ENCODE measurements around the gene HBS1L. TPM values are rescaled to one million over a fixed set of nuclear protein-coding genes. Genes with fewer than 3 reads are reported as not detected.

HBS1L gene
- total and polyA plus RNA-seq, 4 donors, result 32.7 to 89.0 (median 52.2) TPM

DNA sequence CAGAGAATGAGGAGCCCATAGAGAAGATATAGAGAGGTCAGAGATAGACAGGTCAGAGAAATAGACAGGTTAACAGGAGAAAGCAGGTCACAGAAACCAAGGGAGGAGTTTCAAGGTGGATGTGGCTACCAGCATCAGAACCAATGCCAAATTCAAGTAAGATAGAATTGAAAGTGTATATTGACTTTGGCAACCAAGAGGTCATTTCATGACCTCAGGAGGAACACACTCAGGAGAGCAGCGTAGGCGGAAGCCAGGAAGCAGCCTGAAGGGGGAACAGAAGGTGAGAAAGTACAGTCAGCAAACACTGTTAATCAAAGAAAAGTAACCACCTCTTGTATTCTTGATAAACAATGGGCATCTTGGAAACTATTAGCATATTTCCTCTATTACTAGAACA lies 70.8 kb downstream of the HBS1L start:
- 40% methylated on average over 2 of the region's 2 CpGs for WGBS

More for the DNA sequence above, 70.8 kb downstream of the HBS1L start:
- Histone ChIP-seq H3K4me1 (ENCODE audit: control insufficient read depth in 4 of 4, insufficient read depth in 4 of 4, low read length in 3 of 4) (peaks cover 5 to 13% (median 8%) of the 10 kb centered on the region in 4 donors), H3K27ac (ENCODE audit: low read depth in 1 of 2, low read length in 2 of 2) (no peak overlapping the region), H3K36me3 (ENCODE audit: control insufficient read depth in 4 of 4, insufficient read depth in 3 of 4, low read depth in 1 of 4, low read length in 3 of 4) (peaks cover 0 to 11% (median 6%) of the 10 kb centered on the region in 4 donors), H3K9ac (ENCODE audit: low read depth in 1 of 2, low read length in 2 of 2) (no peak overlapping the region), H3K4me3 (ENCODE audit: low read depth in 1 of 3, low read length in 3 of 3) (no peak overlapping the region), H3K27me3 (ENCODE audit: control insufficient read depth in 4 of 4, insufficient read depth in 4 of 4, low read length in 3 of 4) (no peaks in the 10 kb centered on the region), H3K9me3 (ENCODE audit: control insufficient read depth in 4 of 4, low read length in 3 of 4) (no peaks in the 10 kb centered on the region)
- DNase-seq (ENCODE audit: low spot score), result no peak
- TF ChIP-seq JUND (IDR thresholded peaks at IDR 0.05), result peak; percentile 8 to 37
- peak; percentile 29 for TF ChIP-seq YY1 (IDR thresholded peaks at IDR 0.05)
- TF ChIP-seq FOXA1 (IDR thresholded peaks at IDR 0.05), result peak; percentile 78
- no peak for TF ChIP-seq HNF4G (IDR thresholded peaks at IDR 0.05)
- peak; percentile 77 for TF ChIP-seq FOXA2 (IDR thresholded peaks at IDR 0.05)
- TF ChIP-seq SP1 (IDR thresholded peaks at IDR 0.05), result peak; percentile 33
- peak; percentile 61 to 72 for TF ChIP-seq RXRA (IDR thresholded peaks at IDR 0.05)
- TF ChIP-seq, protein P1, sequence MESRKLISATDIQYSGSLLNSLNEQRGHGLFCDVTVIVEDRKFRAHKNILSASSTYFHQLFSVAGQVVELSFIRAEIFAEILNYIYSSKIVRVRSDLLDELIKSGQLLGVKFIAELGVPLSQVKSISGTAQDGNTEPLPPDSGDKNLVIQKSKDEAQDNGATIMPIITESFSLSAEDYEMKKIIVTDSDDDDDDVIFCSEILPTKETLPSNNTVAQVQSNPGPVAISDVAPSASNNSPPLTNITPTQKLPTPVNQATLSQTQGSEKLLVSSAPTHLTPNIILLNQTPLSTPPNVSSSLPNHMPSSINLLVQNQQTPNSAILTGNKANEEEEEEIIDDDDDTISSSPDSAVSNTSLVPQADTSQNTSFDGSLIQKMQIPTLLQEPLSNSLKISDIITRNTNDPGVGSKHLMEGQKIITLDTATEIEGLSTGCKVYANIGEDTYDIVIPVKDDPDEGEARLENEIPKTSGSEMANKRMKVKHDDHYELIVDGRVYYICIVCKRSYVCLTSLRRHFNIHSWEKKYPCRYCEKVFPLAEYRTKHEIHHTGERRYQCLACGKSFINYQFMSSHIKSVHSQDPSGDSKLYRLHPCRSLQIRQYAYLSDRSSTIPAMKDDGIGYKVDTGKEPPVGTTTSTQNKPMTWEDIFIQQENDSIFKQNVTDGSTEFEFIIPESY (IDR thresholded peaks at IDR 0.05), result peak; percentile 18
- peak in 1 of 2 donors; percentile 10 for TF ChIP-seq GABPA (IDR thresholded peaks at IDR 0.05 in 1 of 2, conservative IDR thresholded peaks at IDR 0.05 in 1 of 2)
- TF ChIP-seq RAD21 (IDR thresholded peaks at IDR 0.05), result peak in 1 of 2 donors; percentile 34
- TF ChIP-seq, protein P2, sequence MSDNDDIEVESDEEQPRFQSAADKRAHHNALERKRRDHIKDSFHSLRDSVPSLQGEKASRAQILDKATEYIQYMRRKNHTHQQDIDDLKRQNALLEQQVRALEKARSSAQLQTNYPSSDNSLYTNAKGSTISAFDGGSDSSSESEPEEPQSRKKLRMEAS (IDR thresholded peaks at IDR 0.05), result peak; percentile 35
- TF ChIP-seq, protein P3, sequence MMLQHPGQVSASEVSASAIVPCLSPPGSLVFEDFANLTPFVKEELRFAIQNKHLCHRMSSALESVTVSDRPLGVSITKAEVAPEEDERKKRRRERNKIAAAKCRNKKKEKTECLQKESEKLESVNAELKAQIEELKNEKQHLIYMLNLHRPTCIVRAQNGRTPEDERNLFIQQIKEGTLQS (IDR thresholded peaks at IDR 0.05), result no peak
- peak; percentile 53 to 59 for TF ChIP-seq HNF4A (conservative IDR thresholded peaks at IDR 0.05)
- TF ChIP-seq, protein P4, sequence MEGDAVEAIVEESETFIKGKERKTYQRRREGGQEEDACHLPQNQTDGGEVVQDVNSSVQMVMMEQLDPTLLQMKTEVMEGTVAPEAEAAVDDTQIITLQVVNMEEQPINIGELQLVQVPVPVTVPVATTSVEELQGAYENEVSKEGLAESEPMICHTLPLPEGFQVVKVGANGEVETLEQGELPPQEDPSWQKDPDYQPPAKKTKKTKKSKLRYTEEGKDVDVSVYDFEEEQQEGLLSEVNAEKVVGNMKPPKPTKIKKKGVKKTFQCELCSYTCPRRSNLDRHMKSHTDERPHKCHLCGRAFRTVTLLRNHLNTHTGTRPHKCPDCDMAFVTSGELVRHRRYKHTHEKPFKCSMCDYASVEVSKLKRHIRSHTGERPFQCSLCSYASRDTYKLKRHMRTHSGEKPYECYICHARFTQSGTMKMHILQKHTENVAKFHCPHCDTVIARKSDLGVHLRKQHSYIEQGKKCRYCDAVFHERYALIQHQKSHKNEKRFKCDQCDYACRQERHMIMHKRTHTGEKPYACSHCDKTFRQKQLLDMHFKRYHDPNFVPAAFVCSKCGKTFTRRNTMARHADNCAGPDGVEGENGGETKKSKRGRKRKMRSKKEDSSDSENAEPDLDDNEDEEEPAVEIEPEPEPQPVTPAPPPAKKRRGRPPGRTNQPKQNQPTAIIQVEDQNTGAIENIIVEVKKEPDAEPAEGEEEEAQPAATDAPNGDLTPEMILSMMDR (IDR thresholded peaks at IDR 0.05; ENCODE audit: low read depth, low read length, missing input control), result no peak
- TF ChIP-seq EGR1 (IDR thresholded peaks at IDR 0.05; ENCODE audit: low read depth in 2 of 2), result peak; percentile 79
- no peak for TF ChIP-seq TAF1 (conservative IDR thresholded peaks at IDR 0.05)
- TF ChIP-seq NR2F2 (IDR thresholded peaks at IDR 0.05), result peak; percentile 44
- TF ChIP-seq, protein P5, sequence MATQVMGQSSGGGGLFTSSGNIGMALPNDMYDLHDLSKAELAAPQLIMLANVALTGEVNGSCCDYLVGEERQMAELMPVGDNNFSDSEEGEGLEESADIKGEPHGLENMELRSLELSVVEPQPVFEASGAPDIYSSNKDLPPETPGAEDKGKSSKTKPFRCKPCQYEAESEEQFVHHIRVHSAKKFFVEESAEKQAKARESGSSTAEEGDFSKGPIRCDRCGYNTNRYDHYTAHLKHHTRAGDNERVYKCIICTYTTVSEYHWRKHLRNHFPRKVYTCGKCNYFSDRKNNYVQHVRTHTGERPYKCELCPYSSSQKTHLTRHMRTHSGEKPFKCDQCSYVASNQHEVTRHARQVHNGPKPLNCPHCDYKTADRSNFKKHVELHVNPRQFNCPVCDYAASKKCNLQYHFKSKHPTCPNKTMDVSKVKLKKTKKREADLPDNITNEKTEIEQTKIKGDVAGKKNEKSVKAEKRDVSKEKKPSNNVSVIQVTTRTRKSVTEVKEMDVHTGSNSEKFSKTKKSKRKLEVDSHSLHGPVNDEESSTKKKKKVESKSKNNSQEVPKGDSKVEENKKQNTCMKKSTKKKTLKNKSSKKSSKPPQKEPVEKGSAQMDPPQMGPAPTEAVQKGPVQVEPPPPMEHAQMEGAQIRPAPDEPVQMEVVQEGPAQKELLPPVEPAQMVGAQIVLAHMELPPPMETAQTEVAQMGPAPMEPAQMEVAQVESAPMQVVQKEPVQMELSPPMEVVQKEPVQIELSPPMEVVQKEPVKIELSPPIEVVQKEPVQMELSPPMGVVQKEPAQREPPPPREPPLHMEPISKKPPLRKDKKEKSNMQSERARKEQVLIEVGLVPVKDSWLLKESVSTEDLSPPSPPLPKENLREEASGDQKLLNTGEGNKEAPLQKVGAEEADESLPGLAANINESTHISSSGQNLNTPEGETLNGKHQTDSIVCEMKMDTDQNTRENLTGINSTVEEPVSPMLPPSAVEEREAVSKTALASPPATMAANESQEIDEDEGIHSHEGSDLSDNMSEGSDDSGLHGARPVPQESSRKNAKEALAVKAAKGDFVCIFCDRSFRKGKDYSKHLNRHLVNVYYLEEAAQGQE (IDR thresholded peaks at IDR 0.05), result no peak

Data from liver (tissue), 9 donors.